ENCODE data around the gene NAA50. TPM values are rescaled to one million over a fixed set of nuclear protein-coding genes. Genes with fewer than 3 reads are reported as not detected.

The NAA50 gene
- polyA plus RNA-seq, 1 donor, result 150 TPM

- no peak for DNase-seq
Measured at GRCh38 chr3:113685124-113685523, 60.9 kb downstream of the NAA50 start.

GRCh38 chr3:113684271-113684819, 61.7 kb downstream of the NAA50 start:
- no peak for DNase-seq

GRCh38 chr3:113678773-113679172, 67.3 kb downstream of the NAA50 start:
- DNase-seq, result no peak

- no peak for DNase-seq
Measured at GRCh38 chr3:113677737-113678136, 68.3 kb downstream of the NAA50 start.

- no peak for DNase-seq
Measured at GRCh38 chr3:113676261-113676660, 69.8 kb downstream of the NAA50 start.

GRCh38 chr3:113673593-113673992, 72.5 kb downstream of the NAA50 start:
- DNase-seq, result no peak

GRCh38 chr3:113668015-113668414, 78.0 kb downstream of the NAA50 start:
- no peak for DNase-seq

Other genes with a start within 250 kb of the NAA50 start
- gene SPICE1, start 231.1 kb downstream of the NAA50 start, polyA plus RNA-seq (ENCODE audit: insufficient read length), result 8.6 TPM
- 1.7 TPM for gene SIDT1, start 213.7 kb downstream of the NAA50 start, polyA plus RNA-seq (ENCODE audit: insufficient read length)
- gene USF3, start 49.6 kb downstream of the NAA50 start, polyA plus RNA-seq (ENCODE audit: insufficient read length), result 19.3 TPM
- 14.7 TPM for gene ATP6V1A, start 786 bp upstream of the NAA50 start, polyA plus RNA-seq (ENCODE audit: insufficient read length)
- gene GRAMD1C, start 92.5 kb upstream of the NAA50 start, polyA plus RNA-seq (ENCODE audit: insufficient read length), result 1.7 TPM
- gene ZDHHC23, start 201.8 kb upstream of the NAA50 start, polyA plus RNA-seq (ENCODE audit: insufficient read length), result 0.94 TPM